Thyroid gland (tissue), 4 donors: ENCODE measurements around the gene EML6.

Experiments used
- POLR2A ChIP-seq, 2 donors: fragments of 450-650 bp; IDR thresholded peaks; one replicate each; pipeline ENCODE4 v1.6.1; 2017; ENCODE audit warnings: antibody characterized with exemption in 2 of 2, mild to moderate bottlenecking in 2 of 2, moderate library complexity in 1 of 2
- TF ChIP-seq, protein P1 (sequence below), 6 experiments: fragments of 200-600 bp in 3 of 6; fragments of 450-650 bp in 3 of 6; sonication (generic) in 3 of 6; IDR thresholded peaks; one replicate each; pipeline ENCODE4 v1.5.1; 2016 to 2019; ENCODE audit warnings: antibody characterized with exemption in 6 of 6, mild to moderate bottlenecking in 2 of 6, inconsistent platforms in 1 of 6, moderate library complexity in 1 of 6

DNA sequence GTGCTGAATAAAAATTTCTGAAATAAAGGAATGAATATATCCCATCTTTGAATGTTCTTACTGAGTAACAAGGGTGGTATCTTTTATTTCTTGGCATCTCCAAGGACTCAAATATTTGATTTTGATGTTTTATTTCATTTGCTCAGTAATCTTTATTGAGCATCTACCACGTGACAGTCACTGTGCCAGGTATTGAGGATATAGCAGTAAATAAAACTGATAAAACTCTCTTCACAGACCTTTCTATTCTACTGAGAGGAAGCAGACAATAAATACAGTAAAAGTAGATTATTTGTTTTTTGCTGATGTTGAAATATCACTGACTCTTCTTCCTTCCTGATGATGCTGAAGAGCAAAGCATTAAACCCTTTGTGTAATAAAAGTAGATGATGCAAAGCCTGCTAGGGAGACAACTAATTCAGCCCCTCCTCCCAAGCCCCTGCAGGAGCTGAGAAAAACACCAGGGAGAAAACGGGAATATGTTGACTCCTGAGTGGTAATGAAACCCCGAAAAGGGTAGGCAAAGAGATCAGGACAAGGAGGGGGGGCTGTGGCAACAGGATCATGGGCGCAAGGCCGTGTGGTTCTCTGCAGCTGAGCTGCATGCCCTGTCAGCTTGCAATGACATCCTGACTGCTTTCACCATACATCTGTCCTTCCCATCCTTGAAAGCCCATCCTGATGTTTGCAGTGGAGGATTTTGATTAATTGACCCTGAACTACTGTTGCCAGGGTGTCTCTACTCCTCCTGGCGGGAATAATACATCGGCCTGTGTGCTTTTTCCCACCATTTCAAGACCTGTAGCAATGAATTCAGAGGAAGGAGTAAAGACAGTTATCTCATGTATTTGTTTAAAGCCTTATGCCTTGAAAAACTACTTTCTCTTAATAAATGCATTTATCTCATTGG lies 117.4 kb downstream of the EML6 start:
- TF ChIP-seq POLR2A (IDR thresholded peaks at IDR 0.05) = no peak
- TF ChIP-seq, protein P1, sequence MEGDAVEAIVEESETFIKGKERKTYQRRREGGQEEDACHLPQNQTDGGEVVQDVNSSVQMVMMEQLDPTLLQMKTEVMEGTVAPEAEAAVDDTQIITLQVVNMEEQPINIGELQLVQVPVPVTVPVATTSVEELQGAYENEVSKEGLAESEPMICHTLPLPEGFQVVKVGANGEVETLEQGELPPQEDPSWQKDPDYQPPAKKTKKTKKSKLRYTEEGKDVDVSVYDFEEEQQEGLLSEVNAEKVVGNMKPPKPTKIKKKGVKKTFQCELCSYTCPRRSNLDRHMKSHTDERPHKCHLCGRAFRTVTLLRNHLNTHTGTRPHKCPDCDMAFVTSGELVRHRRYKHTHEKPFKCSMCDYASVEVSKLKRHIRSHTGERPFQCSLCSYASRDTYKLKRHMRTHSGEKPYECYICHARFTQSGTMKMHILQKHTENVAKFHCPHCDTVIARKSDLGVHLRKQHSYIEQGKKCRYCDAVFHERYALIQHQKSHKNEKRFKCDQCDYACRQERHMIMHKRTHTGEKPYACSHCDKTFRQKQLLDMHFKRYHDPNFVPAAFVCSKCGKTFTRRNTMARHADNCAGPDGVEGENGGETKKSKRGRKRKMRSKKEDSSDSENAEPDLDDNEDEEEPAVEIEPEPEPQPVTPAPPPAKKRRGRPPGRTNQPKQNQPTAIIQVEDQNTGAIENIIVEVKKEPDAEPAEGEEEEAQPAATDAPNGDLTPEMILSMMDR (IDR thresholded peaks at IDR 0.05) = no peak
